Stimulated activated CD8-positive, alpha-beta memory T cell treated with anti-CD3 and anti-CD28 coated beads, Interleukin-7, amount 100 ng/mL, for 1 hour (primary cell): Measurements from ENCODE around the gene MAGI2.

Source experiments
- DNase-seq, 2 donors: peaks; one replicate each; pipeline ENCODE4 v3.0.0-alpha.2; 2020; ENCODE audit warnings: low read depth in 2 of 2

MAGI2 gene

GRCh38 chr7:78225534-78225933, 1227.9 kb downstream of the MAGI2 start:
- DNase-seq: no peak

GRCh38 chr7:78224923-78225322, 1228.5 kb downstream of the MAGI2 start:
- no peak for DNase-seq

DNA sequence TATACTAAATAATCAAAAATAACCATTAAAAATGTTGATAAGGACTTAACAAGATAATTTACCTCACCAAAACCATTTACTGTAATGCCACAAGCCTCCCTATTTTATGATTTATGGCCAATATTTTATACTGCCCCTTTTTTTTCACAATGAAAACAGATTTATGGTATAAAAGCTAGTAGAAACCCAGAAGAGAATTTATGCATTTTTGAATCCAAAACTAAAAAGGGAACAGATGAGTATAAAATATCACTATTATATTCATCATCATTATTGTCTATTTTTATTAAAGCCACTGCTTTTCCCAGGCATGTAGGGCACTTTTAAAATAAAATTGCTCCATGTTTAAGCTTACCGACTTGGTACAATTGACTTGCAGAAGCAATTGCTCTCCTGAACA, 1229.9 kb downstream of the MAGI2 start:
- no peak for DNase-seq

- DNase-seq: no peak
Observed at GRCh38 chr7:78222001-78222751, 1231.3 kb downstream of the MAGI2 start.

DNA sequence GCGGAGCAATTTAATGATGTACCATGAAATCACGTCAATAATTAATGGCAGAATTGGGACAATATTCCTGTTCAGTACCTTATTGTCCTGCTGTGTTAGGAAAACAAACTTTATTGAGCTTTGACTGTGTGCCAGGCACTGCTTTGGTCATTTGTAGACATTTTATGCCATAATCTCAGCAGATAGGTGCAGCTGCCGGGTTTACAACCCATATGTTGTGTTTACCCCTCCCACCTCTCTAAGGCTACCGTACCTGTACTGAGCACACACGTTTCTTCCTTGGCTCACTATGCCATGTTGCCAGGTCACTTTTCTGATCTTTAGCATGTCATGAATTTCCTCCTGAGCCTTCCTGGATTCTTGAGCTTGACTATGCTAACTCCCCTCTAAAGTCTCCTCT, 1232.7 kb downstream of the MAGI2 start:
- DNase-seq: no peak

- DNase-seq: no peak
Observed at GRCh38 chr7:78218876-78219275, 1234.6 kb downstream of the MAGI2 start.

GRCh38 chr7:78218051-78218450, 1235.4 kb downstream of the MAGI2 start:
- DNase-seq: no peak

DNA sequence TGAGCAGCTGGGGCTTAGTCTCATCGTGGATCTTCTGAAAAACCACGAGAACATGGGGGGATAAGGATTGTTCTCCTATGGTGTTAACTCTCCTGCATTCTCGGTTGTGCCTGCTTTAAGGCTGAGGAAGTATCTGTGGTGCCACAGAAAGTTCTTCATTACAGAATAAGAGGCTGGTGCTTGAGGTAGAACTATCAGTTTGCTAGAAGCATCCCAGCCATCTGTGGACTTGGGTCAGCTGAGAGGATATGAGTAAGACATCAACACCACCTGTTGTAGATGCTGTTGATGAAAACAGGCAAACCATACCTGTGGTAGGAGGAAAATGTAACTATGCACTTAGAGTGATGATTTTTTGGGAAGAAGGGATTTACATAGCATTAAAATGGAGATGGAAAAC, 1238.3 kb downstream of the MAGI2 start:
- no peak for DNase-seq

GRCh38 chr7:78213402-78213801, 1240.1 kb downstream of the MAGI2 start:
- DNase-seq: no peak

GRCh38 chr7:78212476-78213060, 1240.9 kb downstream of the MAGI2 start:
- DNase-seq: no peak

GRCh38 chr7:78207269-78207668, 1246.2 kb downstream of the MAGI2 start:
- DNase-seq: no peak

GRCh38 chr7:78206769-78207168, 1246.7 kb downstream of the MAGI2 start:
- no peak for DNase-seq

DNA sequence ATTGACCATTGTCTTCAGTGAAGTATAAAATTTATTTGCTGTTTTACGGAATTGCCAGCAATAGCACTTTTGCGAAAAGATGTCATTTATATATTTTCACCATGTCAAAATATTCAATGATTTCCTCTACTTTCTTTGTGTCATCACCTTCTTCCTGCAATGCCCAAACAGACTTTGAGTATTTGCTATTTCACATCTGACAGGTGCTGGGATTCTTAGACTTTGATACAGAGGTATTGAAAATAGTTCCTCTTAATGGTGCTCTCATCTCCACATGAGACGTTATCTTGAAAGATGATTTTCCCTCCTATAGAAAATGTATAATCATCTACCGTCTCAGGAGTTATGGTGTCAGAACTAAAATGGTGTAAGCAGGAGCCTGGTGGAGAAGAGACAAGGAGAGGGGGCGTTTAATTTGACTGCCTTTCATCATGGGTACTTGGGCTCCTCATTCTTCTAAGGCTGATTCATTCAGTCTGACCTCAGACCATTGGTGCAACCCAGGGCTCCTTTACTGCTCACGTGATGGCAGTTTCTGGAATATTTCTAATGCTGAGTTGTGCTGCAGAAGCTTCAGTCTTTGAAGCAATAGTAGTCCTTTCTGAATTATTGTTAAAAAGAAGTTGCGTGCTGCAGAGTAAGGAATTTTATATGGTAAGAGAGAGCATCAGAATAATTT, 1250.3 kb downstream of the MAGI2 start:
- DNase-seq: no peak

DNA sequence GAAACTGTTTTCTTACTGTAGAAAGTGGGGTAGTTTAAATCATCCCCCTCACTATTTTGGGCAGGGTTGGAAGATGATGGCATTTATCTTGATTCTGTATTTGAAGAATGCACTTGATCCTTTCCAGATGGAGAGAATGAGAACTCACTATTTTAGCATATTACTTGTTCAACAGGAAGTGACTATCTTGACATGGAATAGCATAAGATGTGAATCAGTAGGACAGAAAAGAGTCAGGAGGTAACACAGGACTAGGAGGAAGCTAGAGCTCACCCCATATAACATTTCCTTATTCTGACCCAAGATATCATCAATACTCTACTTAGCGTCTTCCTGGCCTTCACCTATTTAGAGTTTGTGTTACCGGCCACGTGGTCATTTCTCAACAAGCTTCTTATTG, 1254.7 kb downstream of the MAGI2 start:
- DNase-seq: no peak

DNA sequence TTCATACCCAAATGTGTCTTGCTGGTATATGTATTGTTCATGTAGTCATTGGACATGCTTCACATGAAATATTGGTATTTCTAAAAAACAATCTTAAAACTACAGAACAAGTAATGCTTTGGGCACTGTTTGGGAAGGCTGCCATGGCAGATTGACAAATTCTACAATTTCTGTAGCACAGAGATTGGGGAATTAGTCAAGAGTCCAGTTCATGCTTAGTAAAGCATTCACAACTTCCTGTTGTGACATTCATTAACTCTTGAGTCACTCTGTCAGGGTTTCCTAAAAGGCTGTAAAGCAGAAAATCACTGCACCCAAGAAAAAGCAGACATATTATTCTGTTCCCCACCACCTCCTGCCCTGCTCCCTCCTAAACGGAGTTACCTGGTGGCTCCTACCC, 1256.0 kb downstream of the MAGI2 start:
- no peak for DNase-seq

DNA sequence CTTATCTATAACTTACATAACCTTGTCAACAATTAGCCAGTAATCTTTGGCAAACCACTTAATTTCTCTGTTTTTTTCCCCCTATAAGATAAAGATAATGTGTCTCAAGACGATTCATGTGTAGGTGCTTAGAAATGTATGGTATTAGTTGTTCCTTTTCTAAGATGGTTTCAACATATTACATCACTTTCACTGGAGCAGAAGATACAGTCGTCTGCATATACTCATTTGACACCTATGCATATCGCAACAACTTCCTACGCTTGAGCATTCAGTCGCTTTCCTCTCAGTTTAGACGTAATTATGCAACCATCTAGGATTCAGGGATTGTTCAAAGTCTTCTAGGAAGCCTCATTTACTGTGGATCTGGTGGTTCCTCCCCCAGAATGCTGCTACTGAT, 1258.2 kb downstream of the MAGI2 start:
- no peak for DNase-seq

- DNase-seq: no peak
Observed at GRCh38 chr7:78194611-78195010, 1258.9 kb downstream of the MAGI2 start.

DNA sequence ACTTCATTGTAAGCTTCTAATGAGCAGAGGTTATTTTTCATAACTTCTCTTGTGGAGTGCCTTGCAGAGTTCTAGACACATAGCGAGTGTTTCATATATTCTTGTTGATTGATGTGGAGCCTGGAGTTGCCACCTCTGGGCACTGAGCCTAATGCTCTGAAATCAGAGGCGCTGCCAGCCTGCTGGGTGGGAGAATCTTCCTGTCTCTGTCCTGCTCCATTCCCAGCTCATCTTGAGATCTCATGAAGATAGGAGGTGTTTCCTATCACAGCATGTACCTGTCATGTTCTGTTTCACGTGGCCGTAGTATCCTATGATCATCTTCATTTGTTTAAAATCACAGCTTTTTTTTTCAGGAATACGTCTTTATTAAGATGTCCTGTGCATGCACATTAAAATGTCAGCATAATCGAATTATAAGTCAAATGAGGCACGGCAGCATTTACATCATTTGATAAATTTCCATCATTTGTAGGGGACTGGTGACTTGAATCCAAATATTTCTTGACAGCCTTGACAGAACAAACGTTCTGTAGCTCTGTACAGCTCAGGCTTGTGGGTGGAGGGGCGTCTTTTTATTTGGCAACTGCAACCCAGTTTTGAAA, 1261.9 kb downstream of the MAGI2 start:
- DNase-seq: no peak

GRCh38 chr7:78189762-78190161, 1263.7 kb downstream of the MAGI2 start:
- no peak for DNase-seq

- DNase-seq: no peak
Observed at GRCh38 chr7:78185149-78185745, 1268.2 kb downstream of the MAGI2 start.

DNA sequence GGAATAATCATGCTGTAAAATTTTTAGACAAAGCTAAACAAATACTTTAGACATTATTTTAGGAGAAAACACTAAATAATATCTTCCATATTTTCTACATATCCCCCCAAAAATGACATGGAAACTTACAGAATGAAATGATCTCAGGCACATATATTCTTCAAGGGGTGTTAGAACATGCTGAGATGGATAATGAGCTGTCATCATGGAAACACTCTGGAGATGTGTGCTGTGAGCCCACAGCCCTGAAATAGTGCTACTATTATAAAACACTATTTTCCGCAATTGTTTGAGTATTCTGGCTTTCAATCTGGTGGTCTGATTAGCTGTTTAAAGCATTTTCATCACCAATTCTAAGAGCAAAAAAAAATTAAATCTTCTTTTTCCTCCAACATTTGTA, 1269.2 kb downstream of the MAGI2 start:
- no peak for DNase-seq

DNA sequence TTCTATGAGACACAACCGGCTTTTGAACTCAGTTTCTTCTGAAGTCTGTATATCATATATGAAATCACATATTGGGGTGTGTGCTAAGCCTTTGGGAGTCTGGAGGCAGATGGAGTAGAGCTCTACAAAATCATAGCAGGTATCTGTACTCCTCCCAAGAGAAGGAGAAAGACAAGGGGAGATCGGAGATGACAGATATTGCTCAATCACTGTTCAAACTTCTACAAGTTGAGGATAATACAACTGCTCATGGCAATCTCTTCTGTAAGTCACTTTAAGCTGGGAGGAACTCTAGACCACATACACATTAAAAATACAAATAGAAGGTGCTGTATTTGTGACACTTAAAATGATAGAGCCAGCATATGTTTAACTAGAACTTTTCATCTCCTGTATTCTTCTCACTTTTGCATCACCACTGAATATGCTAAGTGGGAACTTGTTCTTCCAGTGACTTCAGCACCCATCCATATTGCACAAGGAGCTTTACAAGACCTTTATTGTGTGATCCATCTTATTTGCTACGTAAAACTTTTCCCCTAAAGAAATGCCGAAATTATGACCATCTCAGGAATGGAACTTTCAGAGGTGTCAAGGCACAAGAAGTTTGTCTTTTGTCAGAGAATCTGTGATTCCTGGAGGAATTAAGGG, 1273.5 kb downstream of the MAGI2 start:
- no peak for DNase-seq
